Measurements from ENCODE around the gene TMEM88.

DNA sequence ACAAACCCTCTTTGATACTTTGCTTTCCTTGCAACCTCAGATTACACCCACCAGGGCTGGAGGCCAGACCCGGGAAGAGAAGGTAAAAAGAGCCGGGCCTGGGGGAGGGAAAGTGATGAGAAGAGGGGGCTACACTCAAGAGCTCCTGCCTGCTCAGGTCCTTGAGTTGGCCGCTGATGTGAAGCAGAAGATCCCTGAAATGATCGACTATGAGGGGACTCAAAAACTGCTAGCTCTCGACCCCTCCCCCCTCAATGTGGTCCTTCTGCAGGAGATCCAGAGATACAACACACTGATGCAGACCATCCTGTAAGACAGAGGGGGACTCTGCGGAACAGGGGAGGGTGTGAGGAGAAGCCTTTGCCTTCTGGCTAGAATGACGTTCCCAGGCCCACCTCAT, 23.6 kb upstream of the TMEM88 start:
- no peak for TF ChIP-seq CTCF (IDR thresholded peaks at IDR 0.05)
- TF ChIP-seq POLR2A (IDR thresholded peaks at IDR 0.05), result no peak
